GM21723 (cell line): ENCODE measurements around the gene CALD1.

Experiments
- ATAC-seq: cut with Tn5 transposase; IDR thresholded peaks from one replicate; pipeline ENCODE4 v1.9.1; 2021; ENCODE audit warnings: mild to moderate bottlenecking, moderate library complexity; ENCODE audit not compliant: unreplicated experiment

Gene CALD1

GRCh38 chr7:134854816-134855215, 75.4 kb downstream of the CALD1 start:
- ATAC-seq: no peak

- ATAC-seq: no peak
Observed at GRCh38 chr7:134855442-134855841, 76.0 kb downstream of the CALD1 start.

DNA sequence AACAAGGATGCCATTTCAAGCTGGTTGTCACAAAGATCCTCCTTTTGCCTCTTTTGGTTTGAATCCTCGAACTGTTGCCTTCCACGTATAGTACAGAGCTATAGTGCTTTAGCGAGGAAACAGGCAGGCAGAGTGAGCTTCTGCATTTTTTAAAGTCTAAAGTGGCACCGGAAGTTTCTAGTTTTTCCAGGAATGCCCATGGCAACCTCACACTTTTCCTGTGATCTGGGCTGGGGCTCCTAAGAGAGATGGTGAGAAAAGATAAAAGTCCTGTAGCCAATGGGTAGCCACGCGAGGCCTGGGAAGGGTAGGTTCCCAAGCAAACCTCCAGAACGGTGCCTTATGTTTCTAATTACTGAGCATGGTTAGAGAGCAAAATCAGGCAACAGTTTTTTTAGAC, 76.7 kb downstream of the CALD1 start:
- ATAC-seq: no peak

DNA sequence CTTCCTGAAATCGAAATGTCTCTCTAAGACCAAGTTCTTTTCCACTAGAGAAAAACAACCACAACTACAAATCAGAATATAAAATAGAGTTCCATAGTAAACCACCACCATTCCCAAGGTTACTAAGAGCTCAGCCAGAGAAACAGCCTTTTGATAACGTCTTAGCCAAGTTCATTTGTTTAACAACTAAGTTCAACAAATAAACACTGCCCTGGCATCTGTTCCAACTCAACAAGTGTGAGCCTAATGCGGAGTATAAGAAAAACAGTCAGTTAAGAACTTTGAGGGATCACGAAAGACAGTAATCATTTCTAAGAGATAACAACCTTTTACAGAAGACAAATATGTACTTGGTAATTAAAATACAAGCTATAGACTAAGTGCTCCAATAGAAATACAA, 77.3 kb downstream of the CALD1 start:
- no peak for ATAC-seq

GRCh38 chr7:134857958-134858357, 78.5 kb downstream of the CALD1 start:
- ATAC-seq: no peak

DNA sequence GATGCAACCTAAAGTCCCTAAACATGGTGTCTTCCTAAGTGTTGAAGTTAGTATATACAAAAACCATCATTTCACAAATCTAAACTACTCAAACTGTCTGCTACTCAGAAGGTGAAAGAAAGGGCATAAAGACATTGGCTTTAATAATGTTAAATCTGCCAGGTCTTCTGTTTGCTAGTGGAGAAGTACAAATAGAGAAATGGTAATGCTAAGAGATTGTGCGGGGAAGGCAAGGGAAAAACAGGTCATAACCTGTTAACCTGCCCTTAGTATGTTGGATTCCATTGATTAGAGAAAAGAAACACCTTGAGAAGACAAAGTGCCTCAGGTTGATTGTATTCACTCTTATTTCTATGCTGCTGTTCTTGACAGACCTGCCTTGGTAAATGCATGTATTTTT, 80.3 kb downstream of the CALD1 start:
- ATAC-seq: no peak

DNA sequence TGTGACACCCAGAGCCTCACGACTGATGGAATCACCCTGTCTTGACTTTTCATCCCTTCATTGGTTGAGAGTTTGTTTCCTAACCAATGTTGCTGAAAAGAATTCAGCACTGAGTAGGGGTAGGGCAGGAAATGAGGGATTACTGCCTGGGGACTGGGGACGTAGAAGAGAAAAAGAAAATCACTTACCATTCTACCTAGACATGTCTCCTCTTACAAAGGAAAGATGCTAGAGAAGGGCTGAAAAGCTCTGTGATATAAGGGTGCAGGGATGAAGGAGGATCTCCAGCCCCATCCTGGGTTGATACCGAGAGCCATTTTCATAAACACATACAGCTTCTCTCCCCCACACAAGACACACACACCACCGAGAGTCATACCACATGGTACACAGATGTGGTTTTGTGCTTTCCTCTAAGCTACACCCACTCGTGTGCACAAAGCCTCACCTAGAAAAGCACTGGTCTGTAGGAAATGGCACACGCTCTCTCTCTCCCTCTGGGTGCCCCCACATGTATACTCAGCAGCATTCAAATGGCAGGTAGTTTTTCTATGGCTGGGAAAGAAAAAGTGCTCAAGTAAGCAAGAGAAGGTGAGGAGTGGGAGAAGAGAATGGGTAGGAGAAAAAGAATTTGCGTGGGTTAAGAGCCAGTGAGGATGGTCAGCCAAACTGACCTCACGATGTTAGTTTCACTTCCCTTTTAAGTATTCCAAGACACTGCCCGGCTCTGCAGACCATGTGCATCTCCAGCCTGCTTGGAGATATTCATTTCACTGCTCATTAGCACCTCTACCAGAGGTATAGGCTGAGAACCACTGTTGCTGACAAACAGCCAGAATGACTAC, 85.8 kb downstream of the CALD1 start:
- no peak for ATAC-seq

DNA sequence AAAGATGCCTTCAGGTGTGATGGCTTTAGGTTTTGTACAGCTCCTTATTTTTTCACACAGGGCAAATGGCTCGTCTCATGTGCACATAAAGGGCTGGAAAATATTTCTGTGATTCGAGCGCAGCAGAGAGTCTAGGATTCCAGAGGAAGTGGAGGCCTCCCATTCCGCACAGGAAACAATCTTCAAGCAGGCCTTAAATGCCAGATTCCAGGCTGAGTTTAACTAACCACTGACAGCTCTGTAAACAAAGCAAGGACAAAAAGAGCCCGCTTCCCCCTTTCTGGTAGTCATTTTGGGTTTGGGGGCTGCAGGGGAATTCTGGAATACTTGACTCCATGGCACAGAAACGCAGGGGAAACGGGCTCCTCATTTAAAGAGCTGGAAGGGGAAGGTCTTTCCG, 87.2 kb downstream of the CALD1 start:
- no peak for ATAC-seq

- ATAC-seq: no peak
Observed at GRCh38 chr7:134870156-134870555, 90.7 kb downstream of the CALD1 start.

DNA sequence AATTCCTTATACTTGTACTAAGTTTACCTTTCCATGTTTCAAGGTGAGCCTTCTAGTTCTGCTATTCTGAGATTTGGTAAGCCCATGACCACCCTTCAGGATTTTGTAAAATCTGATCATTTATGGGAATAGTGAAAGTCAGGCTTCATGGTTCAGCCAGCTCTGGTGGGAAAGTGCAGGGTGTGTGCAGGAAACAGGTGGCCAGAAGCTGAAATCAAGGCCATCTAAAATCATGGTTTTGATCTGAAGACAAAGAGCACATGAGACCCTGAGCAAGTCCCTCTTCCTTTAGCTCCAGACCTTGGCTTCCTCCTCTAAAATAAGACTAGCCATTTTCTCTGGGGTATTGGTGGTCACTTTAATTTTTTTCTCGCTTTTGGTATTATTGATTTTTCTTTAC, 91.3 kb downstream of the CALD1 start:
- ATAC-seq: no peak

- ATAC-seq: no peak
Observed at GRCh38 chr7:134873253-134873652, 93.8 kb downstream of the CALD1 start.

DNA sequence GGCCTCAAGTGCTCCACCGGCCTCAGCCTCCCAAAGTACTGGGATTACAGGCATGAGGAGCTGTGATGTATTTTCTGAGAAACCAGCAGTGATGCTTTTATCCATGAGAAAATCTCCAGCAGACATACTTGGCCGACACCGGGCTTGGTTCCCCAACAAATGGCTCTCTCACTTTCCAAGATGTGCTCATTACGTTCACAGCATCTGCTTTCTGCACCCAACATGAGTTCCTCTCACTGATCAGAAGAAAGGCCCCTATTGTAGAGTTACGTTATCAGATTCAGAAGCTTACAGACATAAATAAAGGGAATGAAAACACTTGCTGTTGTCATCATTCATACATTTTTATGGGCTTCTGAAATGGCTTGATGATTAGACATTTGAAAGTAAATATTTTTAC, 95.0 kb downstream of the CALD1 start:
- ATAC-seq: no peak

DNA sequence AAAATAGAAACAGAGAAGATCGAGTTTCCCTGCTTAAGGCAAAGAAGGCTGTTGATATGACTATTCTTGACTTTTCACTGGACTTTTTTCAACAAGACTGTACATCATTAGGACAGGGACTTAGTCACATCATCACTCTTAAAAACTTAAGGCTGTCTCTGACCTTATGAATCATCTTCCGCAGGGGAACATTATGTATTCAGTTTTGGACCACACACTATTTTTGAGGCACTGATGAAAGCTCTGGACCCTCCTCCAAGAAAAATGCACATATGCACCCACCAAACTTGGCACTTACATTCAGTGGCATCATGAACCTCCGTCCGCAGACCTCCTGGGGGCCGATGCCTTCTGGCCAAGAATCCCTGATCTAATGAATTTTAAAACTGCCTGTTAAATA, 96.4 kb downstream of the CALD1 start:
- ATAC-seq: no peak

DNA sequence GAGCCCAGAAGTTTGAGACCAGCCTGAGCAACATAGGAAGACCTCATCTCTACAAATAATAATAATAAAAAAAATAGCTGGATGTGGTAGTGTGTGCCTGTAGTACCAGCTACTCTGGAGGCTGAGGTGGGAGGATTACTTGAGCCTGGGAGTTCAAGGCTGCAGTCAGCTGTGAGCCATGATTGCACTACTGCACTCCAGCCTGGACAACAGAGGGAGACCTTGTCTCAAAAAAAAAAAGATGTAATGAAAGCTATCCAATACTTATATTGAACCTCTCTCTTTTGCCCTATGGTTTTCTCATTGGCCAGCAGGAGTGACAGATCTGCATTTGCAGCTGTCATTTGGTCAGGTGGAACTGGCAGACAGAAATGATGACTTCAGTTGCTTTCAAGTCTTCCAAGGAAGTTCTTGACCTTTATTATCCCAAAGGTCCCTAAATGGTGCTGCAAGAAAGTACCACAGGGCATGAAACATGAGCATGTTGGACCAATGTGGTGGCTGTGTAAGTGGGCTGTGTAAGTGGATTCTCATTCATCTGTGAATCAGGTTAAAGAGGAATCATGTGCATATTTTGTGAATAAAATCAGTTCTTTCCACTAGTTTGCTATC, 99.4 kb downstream of the CALD1 start:
- no peak for ATAC-seq

DNA sequence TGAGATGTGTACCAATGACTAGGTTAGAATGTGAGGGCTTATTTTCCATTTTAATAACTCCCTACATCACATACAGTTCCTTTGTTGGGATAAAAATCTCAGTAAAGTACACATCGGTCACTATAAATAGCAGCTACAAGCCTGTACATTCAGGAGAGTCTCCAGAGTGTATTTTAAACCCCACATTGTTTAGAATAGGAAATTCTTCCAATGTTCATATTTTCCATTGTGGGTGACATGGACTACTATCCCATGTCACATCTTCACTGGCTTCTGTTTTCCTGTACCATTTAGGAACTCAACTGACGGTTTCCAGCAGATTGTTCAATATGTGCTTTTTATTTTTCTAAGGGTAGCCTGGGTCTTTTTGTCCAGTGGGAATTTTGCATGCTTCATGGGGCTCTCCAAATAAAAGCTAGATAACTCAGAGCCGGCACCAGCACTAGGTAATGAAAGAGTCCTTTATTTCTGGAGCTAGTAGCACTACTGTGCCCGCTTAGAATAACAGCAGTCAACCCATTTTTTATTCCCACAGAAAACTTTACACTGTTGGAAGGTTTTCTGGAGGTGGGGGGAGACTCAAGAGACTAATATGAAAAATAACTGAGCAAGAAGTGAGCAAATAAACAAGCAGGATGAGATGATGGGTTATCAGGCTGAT, 100.5 kb downstream of the CALD1 start:
- no peak for ATAC-seq

DNA sequence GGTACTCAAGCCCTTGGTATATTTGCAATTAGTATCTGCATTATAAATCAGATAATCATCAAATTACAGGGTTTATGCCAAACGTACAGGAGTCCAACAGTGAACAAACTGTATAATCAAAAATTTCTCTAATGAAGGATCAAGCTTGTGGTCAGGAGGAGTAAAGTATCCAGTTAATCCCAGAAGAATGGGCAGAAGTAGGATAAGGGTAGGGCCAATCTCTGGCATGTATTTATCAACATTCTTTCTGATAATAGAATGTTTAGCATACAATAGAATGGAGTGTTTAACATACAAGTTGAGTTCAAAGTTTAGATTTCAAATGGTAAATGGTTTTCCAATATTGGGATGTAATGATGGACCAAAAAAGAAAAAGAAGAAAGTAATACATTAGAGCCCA, 103.0 kb downstream of the CALD1 start:
- no peak for ATAC-seq

DNA sequence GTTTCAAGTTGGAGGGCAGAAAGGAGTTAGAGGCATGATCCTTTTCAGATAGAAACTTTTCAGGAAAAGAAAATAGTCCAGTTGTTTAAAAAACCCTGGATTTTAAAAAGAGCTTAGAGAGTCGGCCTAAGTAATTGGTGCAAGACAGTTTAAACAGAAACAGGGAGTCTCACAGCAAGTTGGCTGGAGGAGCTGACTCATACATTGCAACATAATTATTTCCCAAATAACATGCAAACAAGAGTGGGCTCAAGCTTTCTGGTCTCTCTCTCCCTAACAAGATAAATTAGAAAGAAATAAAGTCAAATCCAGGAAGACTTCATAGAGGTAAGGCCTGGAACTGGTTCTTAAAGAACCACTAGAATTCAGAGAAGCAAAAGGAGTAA, 106.5 kb downstream of the CALD1 start:
- no peak for ATAC-seq

DNA sequence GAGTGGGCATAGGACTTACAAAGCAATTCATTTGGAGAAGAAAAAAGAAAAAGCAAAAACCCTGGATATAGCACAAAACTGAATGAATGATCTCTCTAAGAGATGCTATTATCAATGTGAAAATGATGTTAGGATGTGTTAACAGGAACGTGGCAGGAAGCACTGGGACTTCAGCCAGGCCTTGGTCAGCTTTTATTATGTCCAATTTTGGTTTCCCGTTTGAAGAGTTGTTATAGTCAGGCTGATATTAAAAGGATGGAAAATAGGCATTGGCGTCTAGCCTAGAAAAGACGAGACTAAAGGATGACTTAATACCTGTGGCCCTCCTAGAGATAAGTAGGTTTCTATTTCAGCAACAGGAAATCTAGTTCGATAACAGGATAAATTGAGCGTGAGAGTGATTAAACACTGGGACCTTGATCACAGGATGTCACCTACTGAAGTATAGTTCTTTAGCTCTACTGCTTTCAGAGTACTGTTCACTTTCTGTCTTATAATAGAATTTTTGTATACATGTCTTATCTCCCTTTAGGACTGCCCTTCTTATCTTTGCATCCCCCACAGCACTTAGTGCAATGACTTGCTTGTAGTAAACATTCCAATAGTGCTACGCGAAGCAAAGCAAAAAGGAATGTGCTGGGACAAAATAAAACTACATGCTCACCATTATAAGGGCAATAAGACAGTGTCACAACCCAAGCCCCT, 107.1 kb downstream of the CALD1 start:
- no peak for ATAC-seq

GRCh38 chr7:134887523-134887922, 108.1 kb downstream of the CALD1 start:
- ATAC-seq: no peak

GRCh38 chr7:134888141-134888740, 108.8 kb downstream of the CALD1 start:
- ATAC-seq: no peak
